Esophagus squamous epithelium (tissue), 4 donors: ENCODE measurements around the gene FOXI1.

Experiments
- CTCF ChIP-seq, 6 experiments: fragments of 450-650 bp in 4 of 6; fragments of 200-600 bp in 2 of 6; sonication (generic) in 2 of 6; IDR thresholded peaks; one replicate each; pipeline ENCODE4 v1.5.1; 2016 to 2019; ENCODE audit warnings: antibody characterized with exemption in 6 of 6, mild to moderate bottlenecking in 4 of 6, moderate library complexity in 4 of 6
- POLR2A ChIP-seq, 4 donors: fragments of 450-650 bp; IDR thresholded peaks; one replicate each; pipeline ENCODE4 v1.6.1; 2017; ENCODE audit warnings: antibody characterized with exemption in 4 of 4, mild to moderate bottlenecking in 4 of 4, moderate library complexity in 3 of 4

GRCh38 chr5:170148430-170149205 lies 42.9 kb downstream of the FOXI1 start:
- TF ChIP-seq CTCF (IDR thresholded peaks at IDR 0.05) (no peak), POLR2A (IDR thresholded peaks at IDR 0.05) (no peak)
